AG08395 (cell line): Measurements from ENCODE around the gene SARS2.
"Not testable (repeated sequence)": the region's sequence is repeated elsewhere in the genome, so short reads cannot be mapped to it uniquely, and the experiment has no call there.

Experiments
- DNase-seq: peaks from one replicate; pipeline ENCODE4 v3.0.0; 2012; ENCODE audit warnings: mixed read lengths, low spot score

SARS2 gene

GRCh38 chr19:38892841-38893240, 37.7 kb downstream of the SARS2 start:
- no peak for DNase-seq

- DNase-seq: no peak
These were observed 38.8 kb downstream of the SARS2 start for GRCh38 chr19:38891771-38892170.

GRCh38 chr19:38890686-38891085, 39.9 kb downstream of the SARS2 start:
- DNase-seq: no peak

- DNase-seq: no peak
These were observed 40.8 kb downstream of the SARS2 start for GRCh38 chr19:38889803-38890202.

- no peak for DNase-seq
These were observed 41.7 kb downstream of the SARS2 start for GRCh38 chr19:38888876-38889275.

GRCh38 chr19:38884691-38885090, 45.9 kb downstream of the SARS2 start:
- DNase-seq: not testable (repeated sequence)

GRCh38 chr19:38883286-38883685, 47.3 kb downstream of the SARS2 start:
- DNase-seq: no peak

GRCh38 chr19:38880882-38881609, 49.5 kb downstream of the SARS2 start:
- no peak for DNase-seq

- no peak for DNase-seq
These were observed 50.3 kb downstream of the SARS2 start for GRCh38 chr19:38880076-38880881.

- DNase-seq: no peak
These were observed 51.2 kb downstream of the SARS2 start for GRCh38 chr19:38879400-38879751.

GRCh38 chr19:38878575-38879399, 51.8 kb downstream of the SARS2 start:
- no peak for DNase-seq

GRCh38 chr19:38877781-38878574, 52.6 kb downstream of the SARS2 start, which contains the start of gene RINL:
Gene RINL (minus strand): TSS chr19:38878275. CDS start chr19:38876742, 1,533 bp downstream.
- no peak for DNase-seq

- no peak for DNase-seq
These were observed 54.7 kb downstream of the SARS2 start for GRCh38 chr19:38875656-38876395.

- not testable (repeated sequence) for DNase-seq
These were observed 57.2 kb downstream of the SARS2 start for GRCh38 chr19:38873400-38873799.

- no peak for DNase-seq
These were observed 60.0 kb downstream of the SARS2 start for GRCh38 chr19:38870612-38871011.

- peak; percentile 78 for DNase-seq
These were observed 60.5 kb downstream of the SARS2 start for GRCh38 chr19:38869836-38870607.

GRCh38 chr19:38869160-38869835, 61.3 kb downstream of the SARS2 start:
- DNase-seq: peak; percentile 1

GRCh38 chr19:38868551-38868950, 62.0 kb downstream of the SARS2 start:
- no peak for DNase-seq

- no peak for DNase-seq
These were observed 63.3 kb downstream of the SARS2 start for GRCh38 chr19:38867171-38867780.
